ENCODE results near the gene SPAG6.

GRCh38 chr10:22343731-22344130 is 1.6 kb upstream of the SPAG6 start:
- TF ChIP-seq POLR2A (IDR thresholded peaks at IDR 0.05; ENCODE audit: low read depth, low read length): no peak
- no peak for TF ChIP-seq POLR2AphosphoS5 (IDR thresholded peaks at IDR 0.05; ENCODE audit: low read depth, low read length)
- peak; percentile 46; the same call in 1 of the 2 replicates for TF ChIP-seq SPI1 (IDR thresholded peaks at IDR 0.05; ENCODE audit: low read depth, low read length)
- TF ChIP-seq TAF1 (IDR thresholded peaks at IDR 0.05; ENCODE audit: low read depth, low read length): no peak
- no peak for TF ChIP-seq PAX5 (IDR thresholded peaks at IDR 0.05; ENCODE audit: insufficient read depth, low read length, severe bottlenecking)

All from GM12891 (cell line).